Cardiac fibroblast (primary cell): ENCODE results near the gene NUB1.

Experiments
- DNase-seq, 2 donors: peaks; one replicate each; pipeline versions ENCODE4 v3.0.0 to v3.0.0-alpha.2; 2010; ENCODE audit warnings: low read depth in 2 of 2
- H3K4me3 ChIP-seq, 2 donors: replicated peaks in 1 of 2; 1 replicate in 1 of 2; 2 replicates in 1 of 2; pipeline ENCODE4 v1.5.1; 2011; ENCODE audit warnings: low read depth in 2 of 2, low read length in 2 of 2, mild to moderate bottlenecking in 2 of 2, moderate library complexity in 1 of 2
- TF ChIP-seq, protein P1 (sequence below): IDR thresholded peaks from one replicate; pipeline ENCODE4 v1.5.1; 2011; ENCODE audit warnings: low read depth, mild to moderate bottlenecking, low read length, inconsistent platforms

NUB1 gene

DNA sequence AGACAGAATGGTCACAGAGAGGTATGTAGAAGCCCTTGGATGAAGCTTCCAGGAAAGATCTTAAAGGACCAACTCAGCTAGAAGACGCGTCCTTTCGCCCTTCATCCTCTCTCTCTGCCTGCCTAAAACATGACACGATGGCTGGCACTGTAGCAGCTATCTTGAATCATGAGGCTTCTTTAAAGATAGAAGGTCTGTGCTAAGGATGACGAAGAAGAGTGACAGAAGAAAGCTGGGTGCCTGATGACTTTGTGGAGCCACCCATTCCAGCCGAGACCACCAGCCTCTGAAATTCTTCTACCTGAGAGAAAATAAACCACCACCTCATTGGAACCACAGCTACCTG lies 42.7 kb downstream of the NUB1 start:
- H3K4me3 ChIP-seq = no peak overlapping the region
- TF ChIP-seq, protein P1, sequence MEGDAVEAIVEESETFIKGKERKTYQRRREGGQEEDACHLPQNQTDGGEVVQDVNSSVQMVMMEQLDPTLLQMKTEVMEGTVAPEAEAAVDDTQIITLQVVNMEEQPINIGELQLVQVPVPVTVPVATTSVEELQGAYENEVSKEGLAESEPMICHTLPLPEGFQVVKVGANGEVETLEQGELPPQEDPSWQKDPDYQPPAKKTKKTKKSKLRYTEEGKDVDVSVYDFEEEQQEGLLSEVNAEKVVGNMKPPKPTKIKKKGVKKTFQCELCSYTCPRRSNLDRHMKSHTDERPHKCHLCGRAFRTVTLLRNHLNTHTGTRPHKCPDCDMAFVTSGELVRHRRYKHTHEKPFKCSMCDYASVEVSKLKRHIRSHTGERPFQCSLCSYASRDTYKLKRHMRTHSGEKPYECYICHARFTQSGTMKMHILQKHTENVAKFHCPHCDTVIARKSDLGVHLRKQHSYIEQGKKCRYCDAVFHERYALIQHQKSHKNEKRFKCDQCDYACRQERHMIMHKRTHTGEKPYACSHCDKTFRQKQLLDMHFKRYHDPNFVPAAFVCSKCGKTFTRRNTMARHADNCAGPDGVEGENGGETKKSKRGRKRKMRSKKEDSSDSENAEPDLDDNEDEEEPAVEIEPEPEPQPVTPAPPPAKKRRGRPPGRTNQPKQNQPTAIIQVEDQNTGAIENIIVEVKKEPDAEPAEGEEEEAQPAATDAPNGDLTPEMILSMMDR = no peak
- DNase-seq = no peak

DNA sequence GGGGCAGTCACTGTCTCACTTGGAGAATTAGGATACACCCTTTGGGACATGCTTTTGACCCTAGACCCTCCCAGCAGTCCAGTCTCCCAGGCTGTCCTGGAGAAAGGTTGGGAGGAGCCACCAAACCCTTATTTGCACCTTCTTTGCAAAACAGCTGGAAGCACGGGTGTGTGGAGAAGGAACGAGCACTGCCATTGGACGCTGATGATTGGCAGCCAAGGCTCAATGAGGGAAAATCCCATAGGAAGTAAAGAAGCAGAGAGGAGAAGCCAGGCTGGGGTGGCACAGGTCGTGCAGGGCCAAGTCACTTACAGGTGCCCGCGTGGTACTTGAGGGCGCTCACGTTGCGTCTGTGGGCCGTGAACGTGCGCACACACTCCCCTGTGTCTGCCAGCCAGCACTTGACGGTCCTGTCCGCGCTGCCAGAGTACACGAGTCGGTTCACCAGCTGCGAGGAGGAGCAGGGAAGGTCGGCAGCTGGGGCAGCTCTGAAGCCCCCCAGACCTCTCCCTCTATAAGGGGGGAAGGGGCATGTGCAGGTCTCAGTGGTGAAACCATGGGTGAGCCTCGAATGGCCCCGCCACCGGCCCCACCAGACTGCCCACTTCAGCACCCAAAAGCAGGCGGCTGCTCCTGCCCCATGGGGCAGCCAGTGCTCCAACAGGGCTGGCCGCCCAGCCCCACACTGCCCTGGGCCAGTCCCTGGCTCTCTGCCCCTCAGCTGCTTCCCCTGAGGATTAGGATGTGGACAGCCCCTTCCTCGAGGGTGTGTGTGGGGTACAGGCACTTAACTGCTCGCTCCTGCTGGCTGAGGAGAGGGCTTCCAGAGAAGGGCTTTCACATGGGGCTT lies 43.4 kb downstream of the NUB1 start:
- H3K4me3 ChIP-seq = no peak overlapping the region
- DNase-seq = no peak
- TF ChIP-seq, protein P1 = no peak

DNA sequence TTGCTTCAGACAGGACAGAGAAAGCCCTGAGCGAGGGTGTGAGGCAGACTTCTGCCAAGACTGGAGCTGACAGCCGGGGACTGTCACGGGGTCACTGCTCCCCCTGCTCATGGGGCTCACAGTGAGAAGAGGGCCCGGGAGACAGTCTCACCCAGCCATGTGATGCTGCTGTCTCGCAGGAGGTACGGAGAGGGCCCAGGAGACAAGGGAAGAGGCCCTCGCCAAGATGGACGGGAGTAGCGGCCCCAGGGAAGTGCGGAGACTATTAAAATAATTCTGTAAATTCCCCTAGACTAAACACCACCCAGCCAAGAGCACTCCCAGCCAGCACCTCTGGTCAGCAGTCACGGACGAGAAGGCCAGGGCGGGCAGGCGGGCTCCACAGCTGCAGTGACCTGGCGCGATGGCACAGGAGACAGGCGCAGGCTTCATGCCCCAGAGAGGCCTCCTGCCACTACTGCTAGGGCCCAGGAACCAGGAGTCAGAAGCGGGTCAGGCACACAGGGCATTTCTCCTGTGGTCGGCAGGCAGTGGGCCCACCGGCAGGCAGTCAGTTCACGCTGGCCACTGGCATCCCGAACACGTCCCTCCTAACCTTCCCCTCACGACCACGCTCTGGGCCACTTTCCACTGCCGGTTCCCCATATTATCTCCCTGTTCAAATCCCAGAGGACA lies 44.2 kb downstream of the NUB1 start:
- DNase-seq = no peak
- H3K4me3 ChIP-seq = no peak overlapping the region
- TF ChIP-seq, protein P1 = no peak

DNA sequence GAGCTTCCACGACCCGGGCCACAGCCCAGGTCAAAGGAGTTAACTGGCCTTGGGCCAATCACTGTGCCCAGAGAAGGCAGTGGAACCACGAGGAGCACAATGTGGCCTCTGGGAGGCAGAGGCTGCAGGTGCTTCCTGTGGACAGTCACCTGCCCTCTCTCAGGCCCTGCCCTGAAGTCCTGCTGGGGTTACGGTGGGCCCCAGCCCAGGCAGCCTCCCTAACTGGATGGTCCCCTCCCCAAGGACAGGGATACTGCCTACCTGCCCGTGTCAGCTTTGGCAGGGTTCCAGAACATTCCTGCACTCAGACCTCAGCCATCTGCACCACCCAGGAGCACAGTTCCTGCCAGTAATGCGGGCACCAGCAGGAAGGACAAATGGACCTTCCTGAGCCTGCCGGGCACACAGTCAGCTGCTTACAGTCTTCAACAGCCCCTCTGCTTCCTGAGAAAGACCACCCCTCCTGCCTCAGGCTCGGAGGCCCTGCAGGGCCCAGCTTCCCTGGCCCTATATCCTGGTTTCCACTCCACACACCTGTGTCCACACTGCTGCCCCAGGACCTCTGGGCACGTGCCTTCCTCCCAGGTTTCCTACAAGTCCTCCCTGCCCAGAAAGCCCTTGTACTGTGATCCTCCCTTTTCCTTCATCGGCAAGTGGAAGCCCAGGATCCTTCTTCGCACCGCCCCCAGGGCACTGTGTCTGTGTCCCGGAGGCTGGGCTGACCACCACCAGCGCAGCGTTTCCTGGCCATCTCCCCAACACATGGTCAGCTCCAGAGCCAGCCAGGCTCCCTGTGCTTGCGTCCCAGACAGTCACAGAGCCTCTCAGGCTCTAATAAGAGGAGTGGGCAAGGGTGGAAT lies 44.9 kb downstream of the NUB1 start:
- no peak overlapping the region for H3K4me3 ChIP-seq
- no peak for DNase-seq
- TF ChIP-seq, protein P1 = no peak

DNA sequence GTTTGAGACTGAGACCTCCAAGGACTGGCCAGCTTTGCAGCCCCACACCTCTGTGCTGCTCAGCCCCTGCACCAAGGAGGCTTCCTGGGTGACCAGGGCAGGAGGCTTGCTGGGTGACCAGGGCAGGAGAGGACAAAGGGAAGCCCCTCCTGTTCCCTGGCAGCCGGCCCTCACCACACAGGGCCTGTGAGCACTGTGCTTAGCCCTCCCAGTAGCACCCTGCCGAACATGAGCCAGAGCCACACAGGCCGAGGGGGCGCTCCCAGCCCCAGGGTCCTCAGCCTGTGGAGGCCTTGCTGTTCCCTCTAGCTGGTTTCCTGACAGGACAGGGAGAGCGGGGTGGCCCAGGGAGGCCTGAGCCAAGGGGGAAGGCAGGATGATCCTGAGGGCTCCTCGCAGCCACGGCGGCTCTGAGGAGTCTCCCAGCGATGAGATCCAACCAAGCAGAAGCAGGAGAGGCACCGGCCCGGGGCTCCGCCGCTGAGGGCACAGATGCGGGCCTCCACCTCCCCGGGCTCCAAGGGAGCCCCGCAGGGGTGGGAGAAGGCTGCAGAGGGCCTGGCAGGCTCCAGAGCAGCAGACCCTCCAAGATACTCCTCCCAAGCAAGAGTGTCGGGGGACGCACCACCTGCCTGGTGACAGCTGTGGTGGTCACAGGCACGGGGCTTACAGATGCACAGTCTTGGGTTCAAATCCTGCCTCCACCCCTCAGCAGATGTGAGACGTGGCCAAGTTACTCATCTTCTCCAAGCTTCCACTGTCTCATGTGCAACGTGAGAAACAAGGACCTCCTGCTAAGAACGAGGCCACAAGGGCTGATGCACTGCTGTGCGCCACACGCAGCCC lies 45.8 kb downstream of the NUB1 start:
- no peak overlapping the region for H3K4me3 ChIP-seq
- no peak for DNase-seq
- TF ChIP-seq, protein P1 = no peak

DNA sequence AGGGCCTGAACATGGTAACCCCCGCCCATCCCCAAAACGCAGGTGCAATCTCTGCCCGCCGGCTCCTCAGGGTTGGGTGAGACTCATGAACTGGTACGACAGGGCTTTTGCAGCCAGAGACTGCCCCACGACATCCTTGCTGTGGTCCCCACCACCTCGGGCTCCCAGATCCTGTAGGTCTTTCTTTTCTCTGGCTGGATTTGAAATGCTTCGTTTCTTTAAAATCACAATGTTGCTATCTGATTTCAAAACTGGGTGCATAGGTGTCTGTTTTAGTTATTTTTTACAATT lies 46.3 kb downstream of the NUB1 start:
- TF ChIP-seq, protein P1 = no peak
- DNase-seq = no peak
- no peak overlapping the region for H3K4me3 ChIP-seq
